OCI-LY3 (cell line): ENCODE measurements around the gene PFDN1.

Experiments
- EZH2phosphoT487 ChIP-seq: fragments of 200-600 bp; shearing (Covaris generic); IDR thresholded peaks from 2 replicates; pipeline ENCODE4 v1.6.1; 2018; ENCODE audit warnings: antibody characterized with exemption, mixed run types, low read depth
- TF ChIP-seq, protein P1 (sequence below): fragments of 200-600, 300-600 bp; sonication (generic); IDR thresholded peaks from 2 replicates; pipeline ENCODE4 v1.5.1; 2014; ENCODE audit warnings: antibody characterized with exemption, low read length, low read depth

DNA sequence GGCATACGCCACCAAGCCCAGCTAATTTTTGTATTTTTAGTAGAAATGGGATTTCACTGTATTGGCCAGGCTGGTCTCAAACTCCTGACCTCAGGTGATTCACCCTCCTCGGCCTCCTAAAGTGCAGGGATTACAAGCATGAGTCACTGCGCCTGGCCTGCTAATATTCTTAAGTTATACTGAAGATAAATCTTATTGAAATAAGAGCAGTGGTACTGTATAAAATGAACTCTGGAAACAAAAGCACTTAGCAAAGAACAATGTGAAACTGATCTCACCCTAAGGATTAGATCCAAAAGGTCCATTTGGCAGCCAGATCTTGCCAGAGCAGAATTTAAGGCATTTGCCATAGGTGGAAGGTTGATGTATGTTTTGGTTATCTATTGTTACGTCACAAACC, 100.8 kb downstream of the PFDN1 start:
- TF ChIP-seq, protein P1, sequence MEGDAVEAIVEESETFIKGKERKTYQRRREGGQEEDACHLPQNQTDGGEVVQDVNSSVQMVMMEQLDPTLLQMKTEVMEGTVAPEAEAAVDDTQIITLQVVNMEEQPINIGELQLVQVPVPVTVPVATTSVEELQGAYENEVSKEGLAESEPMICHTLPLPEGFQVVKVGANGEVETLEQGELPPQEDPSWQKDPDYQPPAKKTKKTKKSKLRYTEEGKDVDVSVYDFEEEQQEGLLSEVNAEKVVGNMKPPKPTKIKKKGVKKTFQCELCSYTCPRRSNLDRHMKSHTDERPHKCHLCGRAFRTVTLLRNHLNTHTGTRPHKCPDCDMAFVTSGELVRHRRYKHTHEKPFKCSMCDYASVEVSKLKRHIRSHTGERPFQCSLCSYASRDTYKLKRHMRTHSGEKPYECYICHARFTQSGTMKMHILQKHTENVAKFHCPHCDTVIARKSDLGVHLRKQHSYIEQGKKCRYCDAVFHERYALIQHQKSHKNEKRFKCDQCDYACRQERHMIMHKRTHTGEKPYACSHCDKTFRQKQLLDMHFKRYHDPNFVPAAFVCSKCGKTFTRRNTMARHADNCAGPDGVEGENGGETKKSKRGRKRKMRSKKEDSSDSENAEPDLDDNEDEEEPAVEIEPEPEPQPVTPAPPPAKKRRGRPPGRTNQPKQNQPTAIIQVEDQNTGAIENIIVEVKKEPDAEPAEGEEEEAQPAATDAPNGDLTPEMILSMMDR, result no peak
- TF ChIP-seq EZH2phosphoT487, result no peak
